ENCODE results near the gene NFATC3.
A peak's percentile ranks its signal among the peaks of the same experiment; 100 is the strongest.

Gene NFATC3

GRCh38 chr16:68265078-68265920 is 180.1 kb downstream of the NFATC3 start:
- H3K4me3 ChIP-seq (ENCODE audit: control insufficient read depth, low read depth, low read length): peak overlapping the region; percentile 90
- DNase-seq (ENCODE audit: low read depth): peak; percentile 69
- TF ChIP-seq, protein P1, sequence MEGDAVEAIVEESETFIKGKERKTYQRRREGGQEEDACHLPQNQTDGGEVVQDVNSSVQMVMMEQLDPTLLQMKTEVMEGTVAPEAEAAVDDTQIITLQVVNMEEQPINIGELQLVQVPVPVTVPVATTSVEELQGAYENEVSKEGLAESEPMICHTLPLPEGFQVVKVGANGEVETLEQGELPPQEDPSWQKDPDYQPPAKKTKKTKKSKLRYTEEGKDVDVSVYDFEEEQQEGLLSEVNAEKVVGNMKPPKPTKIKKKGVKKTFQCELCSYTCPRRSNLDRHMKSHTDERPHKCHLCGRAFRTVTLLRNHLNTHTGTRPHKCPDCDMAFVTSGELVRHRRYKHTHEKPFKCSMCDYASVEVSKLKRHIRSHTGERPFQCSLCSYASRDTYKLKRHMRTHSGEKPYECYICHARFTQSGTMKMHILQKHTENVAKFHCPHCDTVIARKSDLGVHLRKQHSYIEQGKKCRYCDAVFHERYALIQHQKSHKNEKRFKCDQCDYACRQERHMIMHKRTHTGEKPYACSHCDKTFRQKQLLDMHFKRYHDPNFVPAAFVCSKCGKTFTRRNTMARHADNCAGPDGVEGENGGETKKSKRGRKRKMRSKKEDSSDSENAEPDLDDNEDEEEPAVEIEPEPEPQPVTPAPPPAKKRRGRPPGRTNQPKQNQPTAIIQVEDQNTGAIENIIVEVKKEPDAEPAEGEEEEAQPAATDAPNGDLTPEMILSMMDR (conservative IDR thresholded peaks at IDR 0.05; ENCODE audit: control insufficient read depth, insufficient read depth, low read depth, low read length): no peak

DNA sequence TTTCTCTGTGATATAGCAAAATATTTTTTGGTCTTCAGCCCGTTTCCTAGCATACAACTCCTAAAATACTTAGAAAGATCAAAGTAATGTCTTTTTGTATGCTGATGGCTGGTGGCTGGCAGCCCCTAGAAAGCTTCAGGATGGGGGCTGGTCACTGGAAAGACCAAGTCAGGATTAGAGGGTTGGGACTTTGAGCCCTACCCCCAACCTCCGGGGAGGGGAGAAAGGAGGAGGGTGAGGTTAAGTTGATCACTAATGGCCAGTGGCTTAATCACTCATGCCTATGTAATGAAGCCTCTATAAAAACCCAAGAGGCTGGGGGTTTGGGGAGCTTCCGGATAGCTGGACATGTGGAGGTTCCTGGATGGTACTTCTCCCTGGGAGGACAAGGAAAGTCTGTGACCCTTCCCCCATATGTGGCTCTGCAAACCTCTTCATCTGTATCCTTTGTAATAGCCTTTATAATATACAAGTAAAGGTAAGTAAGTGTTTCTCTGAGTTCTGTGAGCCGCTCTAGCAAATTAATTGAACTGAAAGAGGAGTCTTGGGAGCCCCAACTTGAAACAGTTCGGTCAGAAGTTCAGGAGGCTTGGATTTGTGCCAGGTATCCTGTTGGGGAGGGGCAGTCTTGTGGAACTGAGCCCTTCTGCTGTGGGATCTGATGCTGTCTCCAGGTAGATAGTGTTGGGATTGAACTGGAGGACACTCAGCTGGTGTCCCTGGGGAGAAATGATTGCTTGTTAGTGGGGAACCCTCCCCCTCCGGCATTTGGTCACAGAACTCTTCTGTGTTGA is 182.6 kb downstream of the NFATC3 start:
- H3K4me3 ChIP-seq (ENCODE audit: control insufficient read depth, low read depth, low read length): no peak overlapping the region
- TF ChIP-seq, protein P1 (conservative IDR thresholded peaks at IDR 0.05; ENCODE audit: control insufficient read depth, insufficient read depth, low read depth, low read length): no peak
- DNase-seq (ENCODE audit: low read depth): no peak

DNA sequence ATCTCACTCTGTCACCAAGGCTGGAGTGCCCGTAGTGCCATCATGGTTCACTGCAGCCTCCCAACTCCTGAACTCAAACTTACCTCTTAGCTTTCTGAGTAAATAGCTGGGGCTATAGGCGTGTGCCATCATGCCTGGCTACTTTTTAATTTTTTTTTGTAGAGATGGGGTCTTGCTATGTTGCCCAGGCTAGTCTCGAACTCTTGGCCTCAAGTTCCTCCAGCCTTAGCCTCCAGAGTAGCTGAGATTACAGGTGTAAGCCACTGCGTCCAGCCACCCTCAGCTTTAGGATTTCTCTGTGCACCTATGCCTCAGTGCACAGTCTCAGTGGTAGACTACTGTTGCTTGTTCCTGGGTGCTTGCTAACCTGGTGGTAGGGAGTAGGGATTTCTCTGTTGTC is 184.6 kb downstream of the NFATC3 start:
- no peak for DNase-seq (ENCODE audit: low read depth)
- TF ChIP-seq, protein P1 (conservative IDR thresholded peaks at IDR 0.05; ENCODE audit: control insufficient read depth, insufficient read depth, low read depth, low read length): no peak
- H3K4me3 ChIP-seq (ENCODE audit: control insufficient read depth, low read depth, low read length): no peak overlapping the region

DNA sequence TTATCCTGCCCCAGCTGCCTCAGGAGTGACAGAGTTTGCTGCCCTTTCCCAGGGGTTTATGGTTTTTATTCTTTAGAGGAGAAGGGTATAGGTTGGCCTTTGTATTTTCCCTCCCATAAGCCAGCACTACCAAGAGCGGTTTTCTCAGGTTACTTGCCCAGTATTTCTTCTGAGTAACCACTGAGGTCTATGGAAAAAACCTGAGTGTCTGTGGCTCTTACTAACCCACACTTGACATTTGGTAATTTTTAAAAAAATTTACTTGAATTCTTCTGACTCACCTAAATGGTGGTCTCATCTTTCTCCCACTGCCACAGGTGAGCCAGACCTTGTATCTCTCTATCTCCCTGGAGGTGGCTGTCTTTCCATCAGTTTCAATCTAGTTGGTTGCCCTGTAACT is 185.2 kb downstream of the NFATC3 start:
- TF ChIP-seq, protein P1 (conservative IDR thresholded peaks at IDR 0.05; ENCODE audit: control insufficient read depth, insufficient read depth, low read depth, low read length): no peak
- no peak overlapping the region for H3K4me3 ChIP-seq (ENCODE audit: control insufficient read depth, low read depth, low read length)
- DNase-seq (ENCODE audit: low read depth): no peak

DNA sequence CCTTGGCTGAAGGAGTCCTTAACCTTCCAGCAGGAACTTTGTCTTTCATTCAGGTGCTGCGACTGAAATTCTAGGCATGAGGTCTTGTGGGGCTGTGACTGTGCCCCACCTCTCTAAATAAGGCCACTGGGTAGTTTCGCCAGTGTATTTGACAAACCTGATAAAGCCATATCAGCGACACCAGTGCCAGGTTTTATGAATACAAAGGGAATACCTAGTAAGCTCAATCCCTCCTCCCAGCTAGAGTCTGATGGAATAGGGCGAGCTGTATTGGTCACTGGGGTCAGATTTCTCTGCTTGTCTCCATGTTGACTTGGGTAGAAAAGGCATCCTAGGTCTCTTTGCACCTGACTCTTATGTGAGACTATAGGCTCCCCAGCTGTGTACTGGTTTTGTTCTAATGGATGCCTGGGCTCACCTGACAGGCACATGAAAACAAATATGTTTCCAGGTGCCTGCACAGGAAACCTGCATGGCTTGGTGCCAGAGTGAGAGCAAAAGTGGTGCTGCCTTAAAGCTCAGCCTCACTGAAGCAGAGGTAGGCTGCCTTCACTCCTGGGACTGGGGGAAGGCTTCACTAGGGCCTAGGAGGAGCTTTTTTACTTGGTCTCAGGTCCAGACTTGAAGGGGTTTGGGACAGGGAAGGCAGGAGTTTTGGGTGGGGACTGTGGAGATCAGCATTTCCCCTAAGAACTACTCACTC is 187.5 kb downstream of the NFATC3 start:
- H3K4me3 ChIP-seq (ENCODE audit: control insufficient read depth, low read depth, low read length): no peak overlapping the region
- TF ChIP-seq, protein P1 (conservative IDR thresholded peaks at IDR 0.05; ENCODE audit: control insufficient read depth, insufficient read depth, low read depth, low read length): no peak
- DNase-seq (ENCODE audit: low read depth): no peak

GRCh38 chr16:68273459-68273858 is 188.3 kb downstream of the NFATC3 start:
- DNase-seq (ENCODE audit: low read depth): no peak
- TF ChIP-seq, protein P1 (conservative IDR thresholded peaks at IDR 0.05; ENCODE audit: control insufficient read depth, insufficient read depth, low read depth, low read length): no peak
- H3K4me3 ChIP-seq (ENCODE audit: control insufficient read depth, low read depth, low read length): no peak overlapping the region

Data from fibroblast of mammary gland (primary cell).